CD4-positive, alpha-beta T cell (primary cell): Measurements from ENCODE around the gene CBFA2T3. TPM values are rescaled to one million over a fixed set of nuclear protein-coding genes. Genes with fewer than 3 reads are reported as not detected.

Source experiments
- ATAC-seq: fragments of 200-7000 bp; cut with Tn5 transposase; one replicate; pipeline ENCODE4 v1.10.0; 2022; ENCODE audit warnings: mild to moderate bottlenecking; ENCODE audit not compliant: poor library complexity
- CTCF ChIA-PET: fragments of 350-600 bp; sonication (Branson Sonifier 250); formaldehyde crosslinking; loops from one replicate; lab custom pipeline; 2021; ENCODE audit warnings: antibody characterized with exemption, inconsistent platforms; lab: Charles Lee
- POLR2A ChIA-PET: fragments of 350-600 bp; sonication (Branson Sonifier 250); formaldehyde crosslinking; loops from one replicate; lab custom pipeline; 2021; ENCODE audit warnings: antibody characterized with exemption, inconsistent platforms; lab: Charles Lee
- DNase-seq, 14 experiments: peaks; one replicate each; pipeline ENCODE4 v3.0.0-alpha.2; 2013 to 2020; ENCODE audit warnings: mixed read lengths in 2 of 14
- H3K27ac ChIP-seq, 2 donors: one replicate each; pipeline versions ENCODE4 v1.5.1 to v1.7.0; 2013; ENCODE audit warnings: low read length in 2 of 2, low read depth in 1 of 2, mild to moderate bottlenecking in 1 of 2
- H3K27me3 ChIP-seq, 2 experiments: 1 replicate in 1 of 2; 2 replicates in 1 of 2; pipeline versions ENCODE4 v1.6.1 to v1.7.0; 2013; ENCODE audit warnings: low read length in 2 of 2, control low read depth in 1 of 2, mild to moderate bottlenecking in 1 of 2, moderate library complexity in 1 of 2; ENCODE audit not compliant: insufficient read depth in 2 of 2, control insufficient read depth in 1 of 2
- H3K36me3 ChIP-seq: one replicate; pipeline ENCODE4 v1.6.1; 2013; ENCODE audit warnings: low read length, control low read depth; ENCODE audit not compliant: insufficient read depth
- H3K4me1 ChIP-seq: one replicate; pipeline ENCODE4 v1.6.1; 2013; ENCODE audit warnings: low read length, control low read depth; ENCODE audit not compliant: insufficient read depth
- H3K4me3 ChIP-seq: one replicate; pipeline ENCODE4 v1.5.1; 2013; ENCODE audit warnings: mild to moderate bottlenecking, low read length, moderate library complexity
- H3K9me3 ChIP-seq, 2 experiments: 1 replicate in 1 of 2; 2 replicates in 1 of 2; pipeline versions ENCODE4 v1.6.1 to v1.7.0; 2013; ENCODE audit warnings: low read length in 2 of 2, mild to moderate bottlenecking in 2 of 2, control low read depth in 1 of 2, moderate library complexity in 1 of 2; ENCODE audit not compliant: control insufficient read depth in 1 of 2, insufficient read depth in 1 of 2
- H3K27ac Mint-ChIP-seq: one replicate; pipeline ENCODE4 v1.8.0; 2020; ENCODE audit warnings: mixed read lengths
- H3K27me3 Mint-ChIP-seq: one replicate; pipeline ENCODE4 v1.8.0; 2021; ENCODE audit warnings: mixed read lengths
- H3K36me3 Mint-ChIP-seq: one replicate; pipeline ENCODE4 v1.8.0; 2021; ENCODE audit warnings: low read depth, mixed read lengths
- H3K4me1 Mint-ChIP-seq: one replicate; pipeline ENCODE4 v1.8.0; 2021; ENCODE audit warnings: low read depth, mixed read lengths
- H3K4me3 Mint-ChIP-seq: one replicate; pipeline ENCODE4 v1.8.0; 2020; ENCODE audit warnings: mild to moderate bottlenecking, mixed read lengths
- H3K9me3 Mint-ChIP-seq: one replicate; pipeline ENCODE4 v1.8.0; 2020; ENCODE audit warnings: mixed read lengths
- intact Hi-C, 2 experiments: fragments of 100-400 bp; cut with DNase I in 1 of 2; cut with micrococcal nuclease in 1 of 2; formaldehyde crosslinking; loops; one replicate each; pipeline versions ENCODE4 v1.15.1 to v1.9.0; 2023 to 2025; cut with DNase I, micrococcal nuclease
- total RNA-seq, 174 experiments: library from RNA in 2 of 174; stranded (reverse) in 2 of 174; gene quantifications; one replicate each; pipeline ENCODE4 v1.2.3 and lab custom pipeline; 2021 to 2026
- TF ChIP-seq, protein P1 (sequence below): fragments of 200-600 bp; IDR thresholded peaks from one replicate; pipeline ENCODE4 v1.8.0; 2022; ENCODE audit warnings: antibody characterized with exemption, mild to moderate bottlenecking

Gene CBFA2T3
- total RNA-seq, 2 experiments from 2014 or later = 0.80 to 1.6 TPM

DNA sequence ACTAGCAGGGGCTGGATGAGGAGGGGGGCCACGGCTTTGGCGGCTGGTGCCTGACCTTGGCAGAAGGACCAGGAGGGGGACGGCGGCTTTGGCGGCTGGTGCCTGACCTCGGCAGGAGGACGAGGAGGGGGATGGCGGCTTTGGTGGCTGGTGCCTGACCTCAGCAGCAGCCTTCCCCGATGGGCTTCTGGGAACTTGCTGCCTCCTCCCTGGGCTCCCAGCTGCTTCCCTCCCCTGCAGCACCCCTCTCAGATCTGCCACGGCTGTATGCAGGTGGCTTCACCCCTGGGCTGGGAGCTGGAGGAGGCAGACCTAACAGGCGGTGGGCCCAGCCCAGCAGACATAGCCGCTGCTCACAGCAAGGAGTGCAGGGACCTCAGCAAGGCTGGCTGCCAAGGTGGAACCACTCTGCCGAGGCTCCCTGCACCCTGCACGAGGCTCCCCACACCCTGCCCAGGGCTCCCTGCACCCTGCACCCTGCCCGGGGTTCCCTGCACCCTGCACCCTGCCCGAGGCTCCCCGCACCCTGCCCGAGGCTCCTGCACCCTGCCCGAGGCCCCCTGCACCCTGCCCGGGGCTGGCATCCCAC is 38.4 kb upstream of the CBFA2T3 start:
- peaks cover 0 to 47% of the 10 kb centered on the region in 2 experiments for H3K9me3 ChIP-seq
- TF ChIP-seq, protein P1, sequence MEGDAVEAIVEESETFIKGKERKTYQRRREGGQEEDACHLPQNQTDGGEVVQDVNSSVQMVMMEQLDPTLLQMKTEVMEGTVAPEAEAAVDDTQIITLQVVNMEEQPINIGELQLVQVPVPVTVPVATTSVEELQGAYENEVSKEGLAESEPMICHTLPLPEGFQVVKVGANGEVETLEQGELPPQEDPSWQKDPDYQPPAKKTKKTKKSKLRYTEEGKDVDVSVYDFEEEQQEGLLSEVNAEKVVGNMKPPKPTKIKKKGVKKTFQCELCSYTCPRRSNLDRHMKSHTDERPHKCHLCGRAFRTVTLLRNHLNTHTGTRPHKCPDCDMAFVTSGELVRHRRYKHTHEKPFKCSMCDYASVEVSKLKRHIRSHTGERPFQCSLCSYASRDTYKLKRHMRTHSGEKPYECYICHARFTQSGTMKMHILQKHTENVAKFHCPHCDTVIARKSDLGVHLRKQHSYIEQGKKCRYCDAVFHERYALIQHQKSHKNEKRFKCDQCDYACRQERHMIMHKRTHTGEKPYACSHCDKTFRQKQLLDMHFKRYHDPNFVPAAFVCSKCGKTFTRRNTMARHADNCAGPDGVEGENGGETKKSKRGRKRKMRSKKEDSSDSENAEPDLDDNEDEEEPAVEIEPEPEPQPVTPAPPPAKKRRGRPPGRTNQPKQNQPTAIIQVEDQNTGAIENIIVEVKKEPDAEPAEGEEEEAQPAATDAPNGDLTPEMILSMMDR = no peak
- H3K36me3 Mint-ChIP-seq = no peaks in the 10 kb centered on the region
- H3K27me3 ChIP-seq = peaks cover 16 to 22% of the 10 kb centered on the region in 2 experiments
- H3K27me3 Mint-ChIP-seq = peaks cover 13% of the 10 kb centered on the region
- no peaks in the 10 kb centered on the region for H3K4me1 Mint-ChIP-seq
- POLR2A ChIA-PET = no interaction called here
- DNase-seq (no peak), ATAC-seq (no peak)
- H3K27ac Mint-ChIP-seq = no peak overlapping the region
- H3K4me3 ChIP-seq = no peak overlapping the region
- H3K9me3 Mint-ChIP-seq = no peaks in the 10 kb centered on the region
- no peaks in the 10 kb centered on the region for H3K4me1 ChIP-seq
- H3K36me3 ChIP-seq = no peaks in the 10 kb centered on the region
- H3K4me3 Mint-ChIP-seq = no peak overlapping the region
- intact Hi-C loops = no loop called here
- CTCF ChIA-PET = no interaction called here
- no peak overlapping the region for H3K27ac ChIP-seq

DNA sequence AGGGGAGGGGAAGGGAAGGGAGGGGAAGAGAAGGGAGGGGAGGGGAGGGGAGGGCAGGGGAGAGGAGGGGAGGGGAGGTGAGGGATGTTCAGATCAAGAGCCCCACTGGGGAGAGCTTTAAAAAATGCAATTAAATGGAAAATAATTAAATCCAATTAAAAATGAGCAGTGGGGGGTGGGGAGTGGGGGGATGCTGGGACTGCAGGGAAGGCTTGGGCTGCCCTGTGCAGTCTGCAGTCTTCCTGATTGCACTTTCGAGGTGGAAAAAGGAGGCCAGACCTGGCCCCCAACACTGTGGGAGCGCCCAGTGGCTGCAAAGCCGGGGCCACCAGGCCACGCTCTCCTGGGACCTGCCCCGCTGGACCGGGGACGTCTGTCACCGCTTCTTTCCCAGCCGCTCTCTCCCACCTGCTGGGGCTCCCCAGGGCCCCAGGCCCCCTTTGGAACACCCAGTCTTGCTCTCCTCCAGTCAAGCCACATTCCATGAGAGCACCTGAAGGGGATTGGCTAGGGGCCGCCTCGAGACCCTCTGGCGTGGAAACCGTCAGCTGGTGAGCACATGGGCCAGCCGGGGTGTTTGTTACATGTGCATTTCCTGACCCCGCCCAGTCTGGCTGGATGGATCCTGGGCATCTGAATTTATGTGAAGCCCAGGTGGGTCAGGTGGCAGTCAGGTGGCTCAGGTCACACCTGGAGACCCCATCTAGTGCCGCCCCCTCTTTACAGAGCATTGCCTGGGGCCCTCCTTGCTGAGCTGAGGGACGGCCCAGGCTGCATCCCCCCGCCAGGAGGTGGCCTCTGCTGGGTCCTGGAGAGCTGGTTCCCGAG is 37.6 kb upstream of the CBFA2T3 start:
- intact Hi-C loops = loop anchor here in 1 of 2 experiments (5.0 kb wide), 1 partner anchor 33 kb away; no protein-coding TSS in a partner anchor
- H3K36me3 ChIP-seq = no peaks in the 10 kb centered on the region
- no peaks in the 10 kb centered on the region for H3K9me3 Mint-ChIP-seq
- no peaks in the 10 kb centered on the region for H3K4me1 ChIP-seq
- H3K9me3 ChIP-seq = peaks cover 0 to 46% of the 10 kb centered on the region in 2 experiments
- peaks cover 22 to 23% of the 10 kb centered on the region in 2 experiments for H3K27me3 ChIP-seq
- H3K27ac ChIP-seq = no peak overlapping the region
- no peaks in the 10 kb centered on the region for H3K36me3 Mint-ChIP-seq
- no peak overlapping the region for H3K27ac Mint-ChIP-seq
- DNase-seq = no peak
- ChIA-PET POLR2A (no interaction called here), CTCF (no interaction called here)
- TF ChIP-seq, protein P1 = no peak
- no peak overlapping the region for H3K4me3 ChIP-seq
- H3K4me1 Mint-ChIP-seq = no peaks in the 10 kb centered on the region
- ATAC-seq = no peak
- H3K27me3 Mint-ChIP-seq = peaks cover 20% of the 10 kb centered on the region
- no peak overlapping the region for H3K4me3 Mint-ChIP-seq

DNA sequence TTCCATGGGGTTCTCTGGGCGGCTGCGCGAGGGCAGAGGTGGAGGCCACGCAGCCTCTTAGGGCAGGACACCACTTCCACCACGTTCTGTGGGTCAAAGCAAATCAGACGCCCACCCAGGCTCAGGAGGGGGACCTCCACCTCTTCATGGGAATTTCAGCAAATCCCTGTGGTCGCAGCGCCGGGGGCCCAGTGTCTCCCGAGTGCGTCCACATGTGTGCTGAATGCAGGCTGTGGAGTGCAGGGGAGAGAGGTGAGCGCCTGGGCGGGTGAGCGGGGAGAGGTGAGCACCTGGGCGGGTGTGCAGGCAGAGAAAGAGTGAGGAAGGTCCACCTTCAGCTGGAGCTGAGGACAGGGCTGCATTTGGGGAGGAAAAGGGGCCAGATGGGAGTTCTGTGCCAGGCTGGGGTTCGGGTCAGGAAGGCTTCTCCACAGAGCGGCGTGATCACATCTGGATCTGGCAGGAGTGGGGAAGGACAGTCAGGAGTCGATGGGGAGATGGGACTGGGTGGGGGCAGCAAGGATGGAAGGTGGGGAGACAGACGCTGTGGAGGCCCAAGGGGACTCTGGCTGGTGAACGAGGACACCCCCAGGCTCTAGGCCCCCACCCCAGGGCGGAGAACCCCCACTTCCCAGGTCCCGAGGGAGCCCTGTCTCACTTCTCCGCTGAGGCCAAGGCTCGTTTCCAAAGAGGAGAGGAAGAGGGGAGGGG is 36.8 kb upstream of the CBFA2T3 start:
- Mint-ChIP-seq H3K4me3 (no peak overlapping the region), H3K27ac (no peak overlapping the region), H3K36me3 (no peaks in the 10 kb centered on the region), H3K9me3 (peaks cover 2% of the 10 kb centered on the region), H3K27me3 (peaks cover 25% of the 10 kb centered on the region), H3K4me1 (no peaks in the 10 kb centered on the region)
- no peak for DNase-seq
- no peak for ATAC-seq
- intact Hi-C loops = loop anchor here in 1 of 2 experiments (5.0 kb wide), 1 partner anchor 33 kb away; no protein-coding TSS in a partner anchor
- no peak overlapping the region for H3K4me3 ChIP-seq
- peaks cover 0 to 44% of the 10 kb centered on the region in 2 experiments for H3K9me3 ChIP-seq
- no peak overlapping the region for H3K27ac ChIP-seq
- H3K27me3 ChIP-seq = peaks cover 22 to 27% of the 10 kb centered on the region in 2 experiments
- ChIA-PET CTCF (no interaction called here), POLR2A (no interaction called here)
- TF ChIP-seq, protein P1 = no peak
- H3K4me1 ChIP-seq = no peaks in the 10 kb centered on the region
- H3K36me3 ChIP-seq = no peaks in the 10 kb centered on the region
